ENCODE data around the gene EXOC8.
"Not testable (repeated sequence)": the region's sequence is repeated elsewhere in the genome, so short reads cannot be mapped to it uniquely, and the experiment has no call there.

EXOC8 gene

DNA sequence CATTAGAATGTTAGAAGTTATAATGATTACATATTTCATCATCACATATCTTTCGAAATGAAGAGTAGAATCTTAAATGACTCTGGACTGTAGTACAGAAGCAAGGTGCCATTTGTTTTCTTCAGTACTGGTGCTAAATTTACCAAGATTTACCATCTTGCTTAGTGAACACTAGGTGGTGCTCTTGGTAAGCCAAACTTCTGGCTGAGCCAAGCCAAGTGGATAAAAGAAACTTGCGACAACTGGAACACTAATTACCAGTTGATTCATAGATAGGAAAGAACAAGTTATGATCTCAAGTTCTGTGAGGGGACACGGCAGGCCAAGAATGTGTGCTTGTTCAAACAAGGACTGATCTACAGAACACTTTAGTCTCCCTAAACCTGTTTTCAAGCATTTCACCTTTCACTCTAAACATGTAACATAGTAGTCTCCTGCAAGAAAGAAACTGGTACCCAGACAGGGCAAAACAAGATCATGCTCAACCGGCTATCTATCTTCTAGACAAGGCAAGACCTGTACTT is 20.2 kb upstream of the EXOC8 start:
- peak; percentile 23 for DNase-seq (ENCODE audit: insufficient read length, low spot score)
- FAIRE-seq, result peak; percentile 90
- TF ChIP-seq SPI1 (IDR thresholded peaks at IDR 0.05; ENCODE audit: low read depth, low read length) (no peak), TAF1 (IDR thresholded peaks at IDR 0.05; ENCODE audit: low read depth, low read length) (no peak), PAX5 (IDR thresholded peaks at IDR 0.05; ENCODE audit: insufficient read depth, low read length, severe bottlenecking) (no peak), POLR2A (IDR thresholded peaks at IDR 0.05; ENCODE audit: low read depth, low read length) (no peak), POLR2AphosphoS5 (IDR thresholded peaks at IDR 0.05; ENCODE audit: low read depth, low read length) (no peak), POU2F2 (IDR thresholded peaks at IDR 0.05; ENCODE audit: low read depth, low read length) (no peak)

DNA sequence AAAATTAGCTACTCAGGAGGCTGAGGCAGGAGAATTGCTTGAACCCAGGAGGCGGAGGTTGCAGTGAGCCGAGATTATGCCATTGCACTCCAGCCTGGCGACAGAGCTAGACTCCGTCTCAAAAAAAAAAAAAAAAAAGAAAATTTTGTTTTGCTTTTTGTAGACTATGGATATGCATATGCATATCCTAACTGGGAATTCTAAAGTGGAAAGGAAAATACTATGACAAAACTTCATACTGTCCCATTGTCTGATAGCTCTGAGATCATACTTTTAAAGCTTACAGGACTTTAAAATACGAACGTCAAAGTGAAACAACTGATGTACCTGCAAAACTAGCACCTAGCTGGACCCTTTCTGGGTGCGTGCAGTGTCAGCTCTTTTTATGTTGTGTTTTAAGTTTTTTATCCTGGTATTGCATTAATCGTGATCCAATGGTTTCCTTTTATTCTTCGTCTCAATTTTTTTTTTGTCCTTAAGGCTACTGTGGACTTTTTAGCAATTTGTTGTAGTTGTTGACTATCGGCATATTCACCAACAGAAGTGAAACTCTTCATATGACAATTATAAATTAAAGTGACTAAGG is 19.6 kb upstream of the EXOC8 start:
- FAIRE-seq (no peak), DNase-seq (ENCODE audit: insufficient read length, low spot score) (no peak)
- TF ChIP-seq POU2F2 (IDR thresholded peaks at IDR 0.05; ENCODE audit: low read depth, low read length), result no peak
- no peak for TF ChIP-seq SPI1 (IDR thresholded peaks at IDR 0.05; ENCODE audit: low read depth, low read length)
- no peak for TF ChIP-seq POLR2AphosphoS5 (IDR thresholded peaks at IDR 0.05; ENCODE audit: low read depth, low read length)
- no peak for TF ChIP-seq POLR2A (IDR thresholded peaks at IDR 0.05; ENCODE audit: low read depth, low read length)
- no peak for TF ChIP-seq TAF1 (IDR thresholded peaks at IDR 0.05; ENCODE audit: low read depth, low read length)
- no peak for TF ChIP-seq PAX5 (IDR thresholded peaks at IDR 0.05; ENCODE audit: insufficient read depth, low read length, severe bottlenecking)

DNA sequence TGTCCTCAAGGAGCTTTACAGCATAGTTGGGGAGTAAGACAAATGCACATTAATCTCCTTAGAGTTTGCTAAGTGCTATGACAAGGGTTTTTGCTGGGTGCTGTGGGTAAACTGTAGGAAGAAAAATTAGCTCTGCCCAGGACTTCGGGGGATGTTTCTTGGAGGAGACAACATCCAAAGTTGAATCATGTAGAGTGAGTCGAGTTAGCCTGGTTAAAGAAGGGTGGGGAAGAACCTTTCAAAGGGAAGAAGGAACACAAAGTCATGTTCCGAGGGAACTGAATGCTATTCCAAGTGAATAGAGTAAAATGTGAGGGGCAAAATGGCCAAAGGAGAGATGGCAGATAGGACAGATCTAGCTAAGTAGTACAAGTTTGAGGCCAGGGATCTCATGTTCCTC is 17.5 kb upstream of the EXOC8 start:
- FAIRE-seq (no peak), DNase-seq (ENCODE audit: insufficient read length, low spot score) (no peak)
- no peak for TF ChIP-seq POLR2A (IDR thresholded peaks at IDR 0.05; ENCODE audit: low read depth, low read length)
- no peak for TF ChIP-seq PAX5 (IDR thresholded peaks at IDR 0.05; ENCODE audit: insufficient read depth, low read length, severe bottlenecking)
- no peak for TF ChIP-seq TAF1 (IDR thresholded peaks at IDR 0.05; ENCODE audit: low read depth, low read length)
- no peak for TF ChIP-seq POU2F2 (IDR thresholded peaks at IDR 0.05; ENCODE audit: low read depth, low read length)
- TF ChIP-seq SPI1 (IDR thresholded peaks at IDR 0.05; ENCODE audit: low read depth, low read length), result no peak
- no peak for TF ChIP-seq POLR2AphosphoS5 (IDR thresholded peaks at IDR 0.05; ENCODE audit: low read depth, low read length)

DNA sequence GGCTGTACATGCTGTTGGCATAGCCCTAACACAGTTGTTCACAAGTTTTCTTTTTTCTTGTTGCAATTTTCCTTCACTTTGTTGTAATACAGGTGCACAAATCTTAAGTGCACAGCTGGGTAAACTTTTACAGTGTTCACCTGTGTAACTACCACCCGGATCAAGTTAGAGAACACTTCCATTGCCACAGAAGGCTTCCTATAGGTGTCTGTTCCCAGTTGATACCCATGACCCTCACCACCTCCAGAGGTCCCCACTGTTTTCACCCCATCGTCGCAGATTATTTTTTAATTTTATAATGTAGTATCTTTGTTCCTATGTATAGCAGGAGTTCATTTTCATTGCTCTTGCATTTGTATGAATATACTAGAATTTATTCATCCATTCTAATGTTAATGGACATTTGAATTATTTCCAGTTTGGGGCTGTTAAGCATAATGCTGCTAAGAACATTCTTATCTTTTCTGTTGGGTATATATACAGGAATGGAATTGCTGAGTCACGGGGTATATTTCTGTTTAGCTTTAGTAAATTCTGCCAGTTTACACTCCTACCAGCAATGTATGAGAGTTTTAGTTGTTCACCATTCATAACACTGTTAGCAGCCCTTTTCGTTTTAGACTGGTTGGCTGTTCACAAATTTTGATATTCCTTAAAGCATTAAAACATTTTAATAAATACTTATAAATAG is 16.8 kb upstream of the EXOC8 start:
- no peak for DNase-seq (ENCODE audit: insufficient read length, low spot score)
- no peak for FAIRE-seq

DNA sequence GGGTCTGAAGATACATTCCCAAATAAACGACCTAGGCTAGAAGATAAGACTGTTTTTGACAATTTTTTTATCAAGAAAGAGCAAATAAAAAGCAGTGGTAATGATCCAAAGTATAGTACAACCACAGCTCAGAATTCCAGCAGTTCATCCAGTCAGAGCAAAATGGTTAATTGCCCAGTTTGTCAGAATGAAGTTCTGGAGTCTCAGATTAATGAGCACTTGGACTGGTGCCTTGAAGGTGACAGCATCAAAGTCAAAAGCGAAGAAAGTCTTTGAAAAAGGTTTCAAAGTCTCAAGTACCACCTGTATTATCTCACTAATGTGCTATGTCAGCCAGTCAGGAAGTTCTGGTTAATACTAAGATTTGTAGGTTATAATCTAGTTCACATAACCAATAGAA is 15.4 kb upstream of the EXOC8 start:
- no peak for DNase-seq (ENCODE audit: insufficient read length, low spot score)
- no peak for FAIRE-seq
- no peak for TF ChIP-seq TAF1 (IDR thresholded peaks at IDR 0.05; ENCODE audit: low read depth, low read length)
- no peak for TF ChIP-seq PAX5 (IDR thresholded peaks at IDR 0.05; ENCODE audit: insufficient read depth, low read length, severe bottlenecking)

More for the DNA sequence above, 16.8 kb upstream of the EXOC8 start:
- TF ChIP-seq PAX5 (IDR thresholded peaks at IDR 0.05; ENCODE audit: insufficient read depth, low read length, severe bottlenecking) (no peak), TAF1 (IDR thresholded peaks at IDR 0.05; ENCODE audit: low read depth, low read length) (no peak), SPI1 (IDR thresholded peaks at IDR 0.05; ENCODE audit: low read depth, low read length) (no peak), POLR2A (IDR thresholded peaks at IDR 0.05; ENCODE audit: low read depth, low read length) (no peak), POU2F2 (IDR thresholded peaks at IDR 0.05; ENCODE audit: low read depth, low read length) (no peak), POLR2AphosphoS5 (IDR thresholded peaks at IDR 0.05; ENCODE audit: low read depth, low read length) (no peak)

DNA sequence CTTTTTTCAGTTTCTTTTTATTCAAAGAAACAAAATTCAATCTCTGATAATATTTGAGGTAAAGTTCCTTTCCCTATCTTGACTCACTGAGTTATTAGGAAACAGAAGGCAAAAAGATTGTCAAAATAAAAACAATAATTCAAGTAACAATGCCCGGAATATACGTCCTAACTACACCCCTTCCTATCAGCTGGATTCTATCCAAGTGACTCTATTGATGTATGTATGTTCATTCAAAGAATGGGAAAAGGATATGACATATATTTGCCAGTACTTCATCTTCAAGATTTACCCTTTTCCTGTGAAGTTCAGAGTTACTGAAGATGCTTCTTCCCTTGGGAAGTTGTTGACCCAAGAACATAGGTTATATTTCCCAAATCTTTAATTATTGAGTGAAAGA is 14.2 kb upstream of the EXOC8 start:
- no peak for DNase-seq (ENCODE audit: insufficient read length, low spot score)
- TF ChIP-seq SPI1 (IDR thresholded peaks at IDR 0.05; ENCODE audit: low read depth, low read length) (no peak), TAF1 (IDR thresholded peaks at IDR 0.05; ENCODE audit: low read depth, low read length) (no peak), POLR2AphosphoS5 (IDR thresholded peaks at IDR 0.05; ENCODE audit: low read depth, low read length) (no peak), POLR2A (IDR thresholded peaks at IDR 0.05; ENCODE audit: low read depth, low read length) (no peak), PAX5 (IDR thresholded peaks at IDR 0.05; ENCODE audit: insufficient read depth, low read length, severe bottlenecking) (no peak), POU2F2 (IDR thresholded peaks at IDR 0.05; ENCODE audit: low read depth, low read length) (no peak)
- no peak for FAIRE-seq

DNA sequence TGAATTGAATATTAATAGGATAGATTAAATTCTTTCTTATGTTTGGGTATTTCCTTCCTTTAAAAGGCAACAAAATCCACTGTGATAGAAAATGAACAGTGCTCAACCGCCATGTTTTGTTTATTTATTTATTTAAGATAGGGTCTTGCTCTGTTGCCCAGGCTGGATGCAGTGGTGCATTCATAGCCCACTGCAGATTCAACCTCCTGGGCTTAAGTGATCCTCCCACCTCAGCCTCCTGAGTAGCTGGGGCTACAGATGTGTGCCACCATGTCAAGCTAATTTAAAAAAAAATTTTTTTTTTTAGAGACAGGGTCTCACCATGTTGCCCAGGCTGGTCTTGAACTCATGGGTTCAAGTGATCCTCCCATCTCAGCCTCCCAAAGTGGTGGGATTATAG is 11.2 kb upstream of the EXOC8 start:
- not testable (repeated sequence) for FAIRE-seq; DNase-seq (ENCODE audit: insufficient read length, low spot score)

DNA sequence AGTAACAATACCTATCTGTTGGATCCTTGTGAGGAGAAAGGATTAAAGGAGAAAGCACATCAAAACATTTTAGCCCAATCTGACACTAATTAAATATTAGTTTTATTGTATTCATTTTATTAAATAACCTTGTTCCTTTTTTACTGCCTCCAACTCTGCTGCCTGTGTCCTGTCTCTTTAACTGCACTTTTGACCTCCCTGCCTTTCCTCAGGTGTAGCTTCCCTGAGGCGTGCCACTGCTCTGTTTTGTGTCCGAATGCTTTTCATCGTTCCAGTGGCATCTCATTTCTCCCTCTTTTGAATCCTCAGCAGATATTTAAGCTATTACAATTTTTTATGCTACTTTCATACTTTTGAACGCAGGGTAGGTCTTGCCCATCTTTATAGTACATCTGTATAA is 10.8 kb upstream of the EXOC8 start:
- FAIRE-seq (no peak), DNase-seq (ENCODE audit: insufficient read length, low spot score) (no peak)
- no peak for TF ChIP-seq SPI1 (IDR thresholded peaks at IDR 0.05; ENCODE audit: low read depth, low read length)
- no peak for TF ChIP-seq POLR2AphosphoS5 (IDR thresholded peaks at IDR 0.05; ENCODE audit: low read depth, low read length)
- TF ChIP-seq PAX5 (IDR thresholded peaks at IDR 0.05; ENCODE audit: insufficient read depth, low read length, severe bottlenecking), result no peak
- no peak for TF ChIP-seq POLR2A (IDR thresholded peaks at IDR 0.05; ENCODE audit: low read depth, low read length)
- no peak for TF ChIP-seq POU2F2 (IDR thresholded peaks at IDR 0.05; ENCODE audit: low read depth, low read length)
- TF ChIP-seq TAF1 (IDR thresholded peaks at IDR 0.05; ENCODE audit: low read depth, low read length), result no peak

DNA sequence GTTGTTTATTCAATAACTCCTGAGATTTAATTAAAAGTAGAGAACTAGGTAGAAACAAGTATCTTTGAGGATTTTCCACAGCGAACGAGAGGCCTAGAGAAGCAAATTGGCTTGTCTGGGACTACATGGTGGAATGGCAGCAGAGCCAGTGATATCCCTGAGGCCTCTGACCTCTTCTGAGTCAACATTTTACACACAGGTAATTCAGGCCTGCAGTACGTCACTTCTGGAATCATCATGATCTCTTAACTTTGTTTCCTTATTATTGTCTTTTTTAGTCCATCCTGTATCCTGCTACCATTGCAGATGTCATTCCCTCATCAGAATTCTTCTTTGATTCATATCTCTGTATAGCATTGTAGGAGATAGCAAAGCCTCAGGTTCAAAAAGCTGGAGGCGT is 10.3 kb upstream of the EXOC8 start:
- DNase-seq (ENCODE audit: insufficient read length, low spot score) (no peak), FAIRE-seq (no peak)
- TF ChIP-seq SPI1 (IDR thresholded peaks at IDR 0.05; ENCODE audit: low read depth, low read length) (no peak), PAX5 (IDR thresholded peaks at IDR 0.05; ENCODE audit: insufficient read depth, low read length, severe bottlenecking) (no peak), TAF1 (IDR thresholded peaks at IDR 0.05; ENCODE audit: low read depth, low read length) (no peak), POLR2A (IDR thresholded peaks at IDR 0.05; ENCODE audit: low read depth, low read length) (no peak), POU2F2 (IDR thresholded peaks at IDR 0.05; ENCODE audit: low read depth, low read length) (no peak), POLR2AphosphoS5 (IDR thresholded peaks at IDR 0.05; ENCODE audit: low read depth, low read length) (no peak)
